HepG2 (cell line): ENCODE measurements around the gene COMMD1. TPM values are rescaled to one million over a fixed set of nuclear protein-coding genes. Genes with fewer than 3 reads are reported as not detected.
A peak's percentile ranks its signal among the peaks of the same experiment; 100 is the strongest.

ENCODE experiments used
- AFF4 ChIP-seq: sonication (generic); formaldehyde crosslinking; IDR thresholded peaks from 2 replicates; pipeline ENCODE4 v1.4.0; 2020; ENCODE audit warnings: missing genetic modification reagents
- ATF2 ChIP-seq: sonication (generic); formaldehyde crosslinking; IDR thresholded peaks from 2 replicates; pipeline ENCODE4 v1.4.0; 2020; ENCODE audit warnings: missing genetic modification reagents
- FOXO1 ChIP-seq: sonication (generic); formaldehyde crosslinking; IDR thresholded peaks from 2 replicates; pipeline ENCODE4 v1.4.0; 2020; ENCODE audit warnings: missing genetic modification reagents
- GATAD2A ChIP-seq: IDR thresholded peaks from 2 replicates; pipeline ENCODE4 v1.6.1; 2016
- ZC3H13 ChIP-seq: sonication (generic); formaldehyde crosslinking; IDR thresholded peaks from 2 replicates; pipeline ENCODE4 v1.8.1; 2023; ENCODE audit warnings: mild to moderate bottlenecking, missing genetic modification reagents, moderate library complexity
- ZNF557 ChIP-seq: sonication (generic); formaldehyde crosslinking; IDR thresholded peaks from 2 replicates; pipeline ENCODE4 v1.4.0; 2020; ENCODE audit warnings: missing genetic modification reagents
- ZNF879 ChIP-seq: sonication (generic); formaldehyde crosslinking; IDR thresholded peaks from 2 replicates; pipeline ENCODE4 v1.8.1; 2023; ENCODE audit warnings: missing genetic modification reagents
- polyA plus RNA-seq, 8 experiments: library from polyadenylated mRNA; depleted of rRNA in 3 of 8; stranded (reverse) in 7 of 8; unstranded in 1 of 8; fragments of >200 nt; fragmentation: Illumina TruSeq in 4 of 8; extraction: Trizol in 4 of 8; gene quantifications; 2 replicates each; pipeline versions ENCODE4 v1.2.1 to v1.2.3, GENCODE V29; 2011 to 2016; ENCODE audit warnings: low read depth in 4 of 8, missing spikeins in 1 of 8, mixed read lengths in 1 of 8; ENCODE audit not compliant: insufficient read depth in 1 of 8
- total RNA-seq, 5 experiments: library from RNA; depleted of rRNA; stranded (reverse); fragments of >200 nt; fragmentation: Illumina TruSeq; extraction: Trizol; gene quantifications; 2 replicates each; pipeline ENCODE4 v1.2.3, GENCODE V29; 2016; ENCODE audit warnings: low read depth in 1 of 5

COMMD1 gene
- total and polyA plus RNA-seq, 2 of the 13 experiments (the other 11 are each of a cell fraction or from before 2014, with no cell fraction given) = 25.7 to 105 TPM

- peak; percentile 12; the same call in 1 of the 2 replicates for TF ChIP-seq AFF4 (CRISPR knock-in tag)
- TF ChIP-seq ZNF557 = no peak
- peak; percentile 11; the same call in 1 of the 2 replicates for TF ChIP-seq GATAD2A
- no peak for TF ChIP-seq ZC3H13
- no peak for TF ChIP-seq ZNF879 (CRISPR knock-in tag)
- no peak for TF ChIP-seq ATF2 (CRISPR knock-in tag)
- TF ChIP-seq FOXO1 = no peak
Measured at GRCh38 chr2:61887717-61888266, 17.7 kb upstream of the COMMD1 start (continued).
